CD4-positive, alpha-beta T cell treated with Interferon gamma for 1 hour (primary cell): ENCODE results near the gene PMP22.
"Not testable (repeated sequence)": the region's sequence is repeated elsewhere in the genome, so short reads cannot be mapped to it uniquely, and the experiment has no call there.

ENCODE experiments used
- DNase-seq: peaks from one replicate; pipeline ENCODE4 v3.0.0-alpha.2; 2020

Gene PMP22

GRCh38 chr17:15250135-15250860 is 14.8 kb downstream of the PMP22 start:
- DNase-seq = no peak

- DNase-seq = no peak
These were observed 15.6 kb downstream of the PMP22 start for GRCh38 chr17:15249487-15249886.

GRCh38 chr17:15247891-15248529 is 17.1 kb downstream of the PMP22 start:
- DNase-seq = no peak

GRCh38 chr17:15245054-15245453 is 20.1 kb downstream of the PMP22 start:
- DNase-seq = no peak

GRCh38 chr17:15240644-15241043 is 24.5 kb downstream of the PMP22 start:
- DNase-seq = no peak

- no peak for DNase-seq
These were observed 25.6 kb downstream of the PMP22 start for GRCh38 chr17:15239491-15239890.

GRCh38 chr17:15238676-15239422 is 26.3 kb downstream of the PMP22 start:
- no peak for DNase-seq

GRCh38 chr17:15238057-15238456 is 27.1 kb downstream of the PMP22 start:
- peak; percentile 18 for DNase-seq

GRCh38 chr17:15237106-15237425 is 28.1 kb downstream of the PMP22 start:
- DNase-seq = no peak

- DNase-seq = no peak
These were observed 28.6 kb downstream of the PMP22 start for GRCh38 chr17:15236281-15237105.

- no peak for DNase-seq
These were observed 31.2 kb downstream of the PMP22 start for GRCh38 chr17:15233971-15234370.

- peak; percentile 20 for DNase-seq
These were observed 31.9 kb downstream of the PMP22 start for GRCh38 chr17:15233022-15233805.

GRCh38 chr17:15232517-15232915 is 32.6 kb downstream of the PMP22 start:
- no peak for DNase-seq

GRCh38 chr17:15231851-15232516 is 33.1 kb downstream of the PMP22 start:
- DNase-seq = no peak

- no peak for DNase-seq
These were observed 34.3 kb downstream of the PMP22 start for GRCh38 chr17:15230866-15231265.

GRCh38 chr17:15221827-15222226 is 43.3 kb downstream of the PMP22 start:
- DNase-seq = not testable (repeated sequence)

- no peak for DNase-seq
These were observed 44.3 kb downstream of the PMP22 start for GRCh38 chr17:15220785-15221184.

- no peak for DNase-seq
These were observed 48.6 kb downstream of the PMP22 start for GRCh38 chr17:15216481-15216880.

GRCh38 chr17:15213381-15214087 is 51.6 kb downstream of the PMP22 start:
- DNase-seq = no peak

GRCh38 chr17:15210247-15210646 is 54.9 kb downstream of the PMP22 start:
- no peak for DNase-seq

- not testable (repeated sequence) for DNase-seq
These were observed 62.1 kb downstream of the PMP22 start for GRCh38 chr17:15203062-15203461.
